22Rv1 (cell line): Measurements from ENCODE around the gene ATP2B2.
"Not testable (repeated sequence)": the region's sequence is repeated elsewhere in the genome, so short reads cannot be mapped to it uniquely, and the experiment has no call there.

Experiments used
- CTCF ChIP-seq: fragments of 450-650 bp; IDR thresholded peaks from 2 replicates; pipeline ENCODE4 v1.5.1; 2017; ENCODE audit warnings: mild to moderate bottlenecking
- ZFX ChIP-seq: fragments of 450-650 bp; IDR thresholded peaks from 2 replicates; pipeline ENCODE4 v1.6.1; 2017; ENCODE audit warnings: antibody characterized with exemption, borderline replicate concordance

GRCh38 chr3:10298064-10298463 lies 207.3 kb downstream of the ATP2B2 start:
- not testable (repeated sequence) for TF ChIP-seq CTCF, ZFX
